Neural cell (in vitro differentiated cells): ENCODE data around the gene ATP5MG.

Experiments
- CTCF ChIP-seq: fragments of 450-650 bp; IDR thresholded peaks from 2 replicates; pipeline ENCODE4 v1.5.1; 2014; ENCODE audit warnings: antibody characterized with exemption, mild to moderate bottlenecking, moderate library complexity; ENCODE audit not compliant: poor library complexity, severe bottlenecking
- EP300 ChIP-seq: fragments of 450-650 bp; conservative IDR thresholded peaks from 2 replicates; pipeline ENCODE4 v1.6.1; 2014; ENCODE audit warnings: antibody characterized with exemption, mild to moderate bottlenecking, moderate library complexity; ENCODE audit not compliant: poor library complexity, severe bottlenecking
- EZH2 ChIP-seq: fragments of 200-600, 300-800 bp; shearing (Covaris generic), sonication (generic); IDR thresholded peaks from 2 replicates; pipeline ENCODE4 v1.6.1; 2014; ENCODE audit warnings: antibody characterized with exemption, low read length, borderline replicate concordance, mild to moderate bottlenecking; ENCODE audit not compliant: insufficient read depth, poor library complexity, severe bottlenecking
- MXI1 ChIP-seq: fragments of 450-650 bp; conservative IDR thresholded peaks from 2 replicates; pipeline ENCODE4 v1.6.1; 2014; ENCODE audit warnings: antibody characterized with exemption, mild to moderate bottlenecking; ENCODE audit not compliant: poor library complexity, severe bottlenecking
- POLR2AphosphoS5 ChIP-seq: IDR thresholded peaks from 2 replicates; pipeline ENCODE4 v1.6.1; 2012
- RAD21 ChIP-seq: fragments of 450-650 bp; conservative IDR thresholded peaks from 2 replicates; pipeline ENCODE4 v1.6.1; 2014; ENCODE audit warnings: antibody characterized with exemption, mild to moderate bottlenecking, moderate library complexity
- SMC3 ChIP-seq: fragments of 450-650 bp; conservative IDR thresholded peaks from 2 replicates; pipeline ENCODE4 v1.6.1; 2014; ENCODE audit warnings: antibody characterized with exemption, mild to moderate bottlenecking, moderate library complexity; ENCODE audit not compliant: poor library complexity
- TAF1 ChIP-seq: IDR thresholded peaks from 2 replicates; pipeline ENCODE4 v1.6.1; 2012; ENCODE audit warnings: low read depth

GRCh38 chr11:118417801-118418200, 16.4 kb downstream of the ATP5MG start:
- TF ChIP-seq CTCF: no peak
- no peak for TF ChIP-seq SMC3
- no peak for TF ChIP-seq EZH2
- TF ChIP-seq EP300: no peak
- TF ChIP-seq RAD21: no peak
- TF ChIP-seq TAF1: no peak
- no peak for TF ChIP-seq POLR2AphosphoS5
- no peak for TF ChIP-seq MXI1
